T1000 (cell line): Measurements from ENCODE around the gene SNW1.
"Not testable (repeated sequence)": the region's sequence is repeated elsewhere in the genome, so short reads cannot be mapped to it uniquely, and the experiment has no call there.

ENCODE experiments used
- DNase-seq: peaks from one replicate; lab custom pipeline; 2025; ENCODE audit warnings: mixed read lengths; lab: John Stamatoyannopoulos, UW

The SNW1 gene

DNA sequence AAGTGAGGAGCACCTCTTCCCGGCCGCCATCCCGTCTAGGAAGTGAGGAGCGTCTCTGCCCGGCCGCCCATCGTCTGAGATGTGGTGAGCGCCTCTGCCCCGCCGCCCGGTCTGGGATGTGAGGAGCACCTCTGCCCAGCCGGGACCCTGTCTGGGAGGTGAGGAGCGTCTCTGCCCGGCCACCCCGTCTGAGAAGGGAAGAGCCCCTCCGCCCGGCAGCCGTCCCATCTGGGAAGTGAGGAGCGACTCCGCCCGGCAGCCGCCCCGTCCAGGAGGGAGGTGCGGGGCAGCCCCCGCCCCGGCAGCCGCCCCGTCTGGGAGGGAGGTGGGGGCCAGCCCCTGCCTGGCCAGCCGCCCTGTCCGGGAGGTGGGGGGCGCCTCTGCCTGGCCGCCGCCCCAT lies 13.5 kb downstream of the SNW1 start:
- not testable (repeated sequence) for DNase-seq

DNA sequence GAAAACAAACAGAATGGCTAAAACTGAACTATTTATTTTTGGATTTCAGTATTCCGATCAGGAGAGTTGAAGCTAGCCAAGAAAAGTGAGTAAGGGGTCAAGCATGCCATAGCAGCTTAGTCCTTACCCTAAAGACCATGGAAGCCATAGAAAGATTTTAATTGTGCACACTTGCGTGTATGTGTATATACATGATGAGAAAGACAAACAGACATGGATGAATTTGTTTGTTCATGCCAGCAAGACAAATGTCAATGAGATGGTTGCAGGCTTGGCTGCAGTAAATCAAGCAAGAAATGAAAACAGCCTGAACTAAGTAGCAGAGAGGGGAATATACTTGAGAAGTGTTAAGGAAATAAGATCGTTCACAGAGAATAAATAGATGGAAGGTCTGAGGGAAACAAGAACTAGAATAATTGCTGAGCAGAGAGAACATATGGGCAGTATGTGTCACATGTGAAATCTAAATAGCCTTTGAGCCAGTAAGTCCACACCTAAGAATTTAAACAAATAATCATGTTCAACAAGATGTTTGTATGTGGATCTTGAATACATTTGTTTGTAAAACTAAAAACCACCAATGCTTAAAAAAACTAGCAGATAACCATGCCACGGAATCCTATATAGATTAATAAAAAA lies 14.8 kb downstream of the SNW1 start:
- DNase-seq, result no peak

DNA sequence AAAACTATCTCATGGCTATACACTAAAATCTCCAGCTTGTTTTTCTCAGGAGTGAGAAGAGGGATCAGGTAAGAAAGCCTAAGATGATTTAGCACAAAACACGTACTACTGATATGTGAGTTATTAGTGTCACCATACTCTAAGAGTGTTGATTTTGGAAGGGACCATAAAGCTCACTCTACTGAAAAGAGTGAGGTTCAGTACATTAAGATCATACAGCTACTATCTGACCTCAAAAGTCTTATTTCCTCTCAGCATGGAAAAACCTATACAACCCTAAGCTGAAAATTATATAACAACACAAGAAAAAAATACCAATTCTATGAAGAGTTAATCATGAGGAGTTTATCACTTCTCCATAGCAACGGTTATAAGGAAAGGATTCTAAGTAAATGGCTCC lies 19.5 kb downstream of the SNW1 start:
- DNase-seq, result no peak

DNA sequence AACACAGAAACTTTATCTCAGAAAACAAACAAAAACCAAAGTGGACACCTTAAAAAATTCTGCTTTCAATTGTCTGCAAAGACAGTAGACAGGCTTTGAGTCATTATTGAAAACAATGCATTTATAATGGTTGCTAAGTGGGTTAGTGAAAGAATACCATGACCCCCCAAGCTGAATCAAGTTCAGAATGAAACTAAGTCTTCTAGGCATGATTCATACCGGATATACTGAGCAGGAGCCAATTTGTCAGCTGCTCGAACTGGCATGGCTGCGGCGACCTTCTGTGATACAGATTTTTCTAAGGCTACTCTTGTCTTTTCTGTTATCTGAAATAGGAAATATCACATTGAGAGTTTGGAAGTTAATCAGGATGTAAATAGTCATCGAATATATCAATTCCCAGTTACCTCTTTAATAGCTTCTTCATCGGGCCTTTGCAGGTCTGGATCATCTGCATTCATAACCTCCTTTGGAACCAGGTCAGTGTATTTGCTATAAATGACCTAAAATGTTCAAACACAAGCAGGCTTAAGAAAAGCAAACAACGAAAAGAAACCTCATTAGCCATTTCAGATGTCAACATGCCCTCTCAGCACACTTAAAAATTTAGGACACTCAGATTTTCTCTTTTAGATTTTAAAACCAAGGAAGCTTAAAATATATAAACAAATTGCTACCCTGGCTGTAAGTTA lies 22.3 kb downstream of the SNW1 start:
- no peak for DNase-seq

DNA sequence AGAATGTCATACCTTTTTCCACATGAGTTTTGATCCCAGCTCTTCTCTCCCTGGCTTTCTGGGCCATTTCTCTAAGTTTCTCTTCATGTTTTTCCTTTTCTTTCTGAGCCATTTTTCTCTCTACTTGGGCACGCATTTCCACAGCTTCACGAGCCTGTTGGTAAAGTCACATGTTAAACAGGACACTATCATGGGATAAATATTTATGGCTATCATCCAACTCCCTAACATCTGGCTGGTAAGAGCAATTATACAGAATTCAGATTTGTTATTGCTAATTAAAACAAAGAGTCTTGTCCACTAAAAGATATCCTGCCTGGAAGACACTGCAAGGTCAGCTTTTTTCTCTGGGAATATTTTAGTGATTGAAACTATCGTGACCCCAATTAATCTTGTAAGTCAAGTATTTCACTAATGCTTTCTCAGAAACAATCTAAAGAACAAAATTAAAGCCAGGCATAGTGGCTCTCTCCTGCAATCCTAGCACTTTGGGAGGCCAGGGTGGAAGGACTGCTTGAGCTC lies 29.9 kb downstream of the SNW1 start:
- no peak for DNase-seq

DNA sequence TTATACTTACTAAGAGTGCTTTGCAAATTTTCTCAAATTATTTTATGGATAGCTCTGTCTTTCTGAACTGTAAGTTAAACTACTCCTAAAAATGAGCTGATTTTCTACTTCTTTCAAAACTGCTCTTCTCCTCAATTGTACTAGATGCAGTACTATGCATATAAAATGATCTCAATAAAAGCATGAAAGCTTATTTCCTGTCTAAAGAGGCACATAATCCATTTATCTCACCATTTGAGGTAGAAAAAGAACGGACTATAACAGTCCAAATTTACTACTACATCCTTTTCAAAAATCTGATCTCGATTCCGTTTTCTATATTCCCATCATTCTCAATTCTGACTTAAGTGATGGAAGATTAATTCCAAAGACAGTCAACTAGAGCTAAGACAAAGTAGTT lies 38.7 kb downstream of the SNW1 start:
- no peak for DNase-seq

DNA sequence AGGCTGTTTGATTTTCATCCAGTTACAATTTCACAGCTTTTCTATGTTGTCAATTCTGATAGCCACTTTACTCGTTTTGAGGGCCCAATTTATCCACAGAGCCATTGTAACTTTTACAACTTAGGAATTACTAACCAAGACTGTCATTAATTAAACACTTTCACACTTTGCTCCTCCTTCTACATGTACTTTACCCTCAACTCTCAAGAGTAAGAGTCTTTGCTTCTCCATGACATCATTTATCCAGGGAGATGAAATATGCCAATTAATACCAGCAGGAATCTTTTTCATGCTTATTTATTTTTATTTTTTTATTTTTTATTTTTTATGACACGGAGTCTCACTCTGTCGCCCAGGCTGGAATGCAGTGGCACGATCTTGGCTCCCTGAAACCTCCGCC lies 39.5 kb downstream of the SNW1 start:
- no peak for DNase-seq

DNA sequence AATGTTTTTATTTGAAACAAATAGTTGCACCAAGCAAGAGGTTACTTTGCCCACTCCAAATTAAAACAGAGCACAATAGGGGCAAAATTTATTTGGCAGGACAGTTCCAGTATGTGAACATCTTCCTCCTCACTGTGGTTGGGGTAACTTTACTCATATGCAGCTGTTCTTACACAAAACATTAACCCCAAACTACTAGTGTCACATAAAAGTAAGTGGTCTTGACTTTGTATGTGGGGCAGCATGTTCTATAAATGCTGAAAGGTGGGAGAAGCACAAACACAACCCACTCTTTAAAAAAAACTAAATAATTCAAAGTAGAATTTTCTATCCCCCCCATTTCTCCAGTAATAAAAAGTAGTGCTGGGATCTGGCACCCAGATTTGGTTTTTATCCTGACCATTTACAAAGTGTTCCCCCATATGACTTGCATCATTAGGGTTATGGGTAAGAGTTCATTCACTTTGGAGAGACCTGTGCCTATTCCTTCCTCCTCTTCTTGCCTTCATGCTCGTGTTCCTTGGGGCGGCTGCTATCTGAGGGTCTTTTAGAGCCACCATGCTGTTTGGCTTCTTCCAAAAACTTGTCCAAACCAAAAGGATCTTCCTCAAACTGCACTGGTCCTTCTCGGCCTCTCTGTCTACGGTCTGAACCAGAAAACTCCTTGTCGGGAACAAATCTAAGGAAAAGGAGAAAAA lies 43.2 kb downstream of the SNW1 start:
- DNase-seq, result no peak

DNA sequence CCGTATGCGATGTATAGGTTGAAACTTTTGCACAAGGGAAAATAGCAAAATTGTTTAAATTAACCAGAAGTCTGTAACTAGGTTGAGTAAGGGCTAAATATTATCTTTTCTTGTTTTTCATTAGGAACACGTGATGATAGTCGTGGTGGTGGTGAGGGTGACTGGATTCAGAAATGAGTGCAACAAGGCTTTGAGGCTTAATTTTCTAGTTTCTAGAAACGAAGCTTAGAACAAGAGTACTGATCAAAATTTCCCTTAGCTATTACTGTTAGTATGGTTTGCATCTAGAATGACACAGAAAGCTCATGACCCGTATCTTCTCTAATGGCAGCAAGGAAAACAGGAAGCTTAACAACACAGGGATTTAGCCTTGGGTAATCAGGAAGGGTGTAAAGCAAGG lies 46.0 kb downstream of the SNW1 start:
- DNase-seq, result no peak

DNA sequence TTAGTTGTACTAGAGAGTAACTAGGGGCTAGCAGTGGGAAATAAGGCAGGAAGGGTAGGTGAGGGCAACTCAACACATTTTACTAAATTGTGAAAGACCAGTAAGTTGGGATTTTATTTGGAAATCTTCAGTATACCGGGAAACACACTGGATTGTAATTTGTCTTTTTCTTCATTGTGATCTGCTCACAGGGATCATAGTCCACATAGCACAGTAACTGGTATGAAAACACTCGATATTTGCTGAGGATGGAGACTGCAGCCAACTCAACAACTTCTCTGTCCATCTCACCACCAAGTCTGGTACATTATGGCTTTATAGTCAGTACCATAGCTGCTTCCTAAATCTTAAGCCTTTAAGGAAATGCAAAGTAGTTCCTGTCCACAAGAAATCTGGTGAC lies 50.6 kb downstream of the SNW1 start:
- DNase-seq, result no peak

DNA sequence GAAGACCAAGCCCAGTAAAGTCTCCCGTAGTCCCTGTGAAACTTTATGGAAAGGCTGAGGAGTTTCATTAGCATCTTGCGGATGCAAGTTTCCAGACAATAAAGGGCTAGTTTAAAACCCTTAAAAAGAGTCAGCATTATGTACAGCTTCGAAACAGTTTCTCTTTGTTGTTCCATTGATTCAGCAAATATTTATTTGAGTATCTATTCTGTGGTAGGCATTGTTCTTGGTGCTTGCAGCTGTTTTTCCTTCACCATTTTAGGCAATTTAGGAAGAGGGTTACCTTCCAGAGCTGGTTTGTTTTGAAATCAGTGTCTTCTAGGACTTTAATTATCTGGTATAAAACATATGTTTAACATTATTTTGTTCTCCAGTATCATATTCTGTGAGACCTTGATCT lies 51.5 kb downstream of the SNW1 start:
- no peak for DNase-seq

DNA sequence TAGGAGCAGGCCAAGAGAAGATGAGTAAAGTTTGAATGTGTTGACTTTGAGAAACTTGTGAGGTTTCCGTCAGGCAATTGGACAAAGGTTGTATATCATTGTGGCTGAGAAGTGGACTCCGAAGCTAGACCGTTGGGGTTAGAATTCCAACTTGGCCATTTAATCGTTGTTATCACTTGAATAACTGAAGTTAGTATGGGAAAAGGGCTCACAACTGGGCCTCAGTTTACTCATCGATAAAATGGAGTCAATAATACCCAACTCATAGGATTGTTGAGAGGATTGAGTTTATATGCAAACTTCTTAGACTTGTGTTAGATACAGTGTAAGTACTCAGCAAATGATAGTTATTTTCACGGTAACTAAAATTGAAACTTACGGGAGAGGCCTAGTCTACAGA lies 52.2 kb downstream of the SNW1 start:
- no peak for DNase-seq

DNA sequence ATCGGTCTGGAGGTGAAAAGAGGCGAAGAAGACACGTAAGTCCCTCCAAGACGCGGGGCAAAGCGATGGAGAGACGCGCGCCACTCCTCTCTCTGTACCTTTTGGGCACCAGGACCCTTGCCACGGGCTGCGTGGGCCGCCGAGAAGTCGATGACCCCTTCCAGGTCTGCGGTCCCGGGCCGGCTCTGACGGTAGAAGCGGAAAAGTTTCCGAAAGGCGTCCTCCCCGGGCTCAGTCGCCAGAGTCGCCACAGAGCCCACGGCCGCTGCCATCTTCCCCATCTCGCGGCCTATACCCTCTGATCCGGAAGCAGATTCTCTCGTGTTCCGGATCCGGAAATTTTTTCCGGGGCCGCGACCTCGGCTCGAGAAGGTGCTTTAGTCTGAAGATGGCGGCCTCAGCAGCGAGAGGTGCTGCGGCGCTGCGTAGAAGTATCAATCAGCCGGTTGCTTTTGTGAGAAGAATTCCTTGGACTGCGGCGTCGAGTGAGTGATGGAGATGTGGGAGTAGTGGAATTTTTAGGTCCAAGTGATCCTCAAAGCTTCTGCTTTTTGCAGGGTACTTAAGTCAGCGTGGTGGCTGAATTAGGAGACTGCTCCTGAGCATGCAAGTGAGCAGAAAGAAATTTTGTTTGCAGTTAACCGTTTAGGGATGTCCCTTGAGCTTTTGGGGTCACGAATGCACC lies 53.1 kb downstream of the SNW1 start, which contains the start of the genes ALKBH1 and SLIRP:
TSS of gene ALKBH1 (minus strand) at position 300 of the 685 bp plus-strand sequence. CDS start at position 281, 19 bp downstream.
TSS of gene SLIRP (plus strand) at position 380 of the 685 bp plus-strand sequence. CDS start at position 389, 9 bp downstream.
- peak; percentile 63 for DNase-seq

DNA sequence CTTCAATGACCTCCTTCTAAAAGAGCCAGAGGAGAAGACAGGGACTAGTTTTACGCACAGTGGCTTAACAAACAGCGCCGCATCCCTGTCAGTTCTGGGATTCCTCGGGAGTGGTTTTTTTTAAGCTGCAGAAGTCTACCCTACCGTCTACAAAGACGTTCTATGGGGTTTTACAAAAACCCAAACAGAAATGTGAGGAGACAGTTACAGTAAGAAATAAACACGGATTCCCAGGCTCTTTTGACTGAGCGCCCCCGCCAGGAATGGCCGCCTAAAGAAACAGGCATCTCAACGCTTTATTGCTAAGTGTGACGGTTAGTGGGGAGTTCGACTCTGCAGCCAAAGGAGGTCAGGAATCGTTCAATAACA lies 53.6 kb downstream of the SNW1 start:
- no peak for DNase-seq

DNA sequence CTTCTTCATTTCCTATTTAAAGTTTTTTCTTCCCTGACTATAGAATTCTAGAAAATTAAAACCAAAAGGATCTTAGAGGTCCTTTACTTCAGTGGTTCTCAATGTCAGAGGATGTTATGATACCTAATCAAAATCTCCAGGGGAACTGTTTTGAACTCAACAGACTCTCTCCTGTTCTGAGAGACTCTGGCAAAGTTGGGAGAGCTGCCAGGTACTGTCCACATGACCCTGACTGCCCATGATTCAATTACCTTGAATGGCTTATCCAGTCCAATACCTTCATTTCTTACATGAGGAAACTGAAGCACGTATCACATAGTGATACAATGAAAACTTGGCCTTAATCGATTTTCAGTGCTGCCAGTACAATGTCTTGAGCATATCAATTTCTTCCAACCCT lies 69.7 kb downstream of the SNW1 start:
- no peak for DNase-seq

DNA sequence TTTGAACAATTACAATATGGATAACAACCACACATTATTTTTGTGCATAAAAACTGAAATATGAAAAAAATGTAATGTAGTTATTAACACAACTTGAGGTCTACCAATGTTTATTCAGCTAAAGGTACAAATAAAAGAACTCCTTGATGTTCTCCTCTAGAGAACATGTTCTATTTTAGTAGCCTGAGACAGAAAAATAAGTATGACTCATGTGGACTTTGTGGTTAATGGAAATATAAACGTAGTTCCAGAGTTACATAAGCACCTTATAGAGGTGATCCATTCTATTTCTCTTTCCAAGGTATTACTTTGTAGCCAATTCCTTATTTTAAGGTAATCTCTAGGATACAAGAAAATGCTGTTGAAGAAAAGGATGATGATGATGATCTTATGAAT lies 78.8 kb downstream of the SNW1 start:
- no peak for DNase-seq

DNA sequence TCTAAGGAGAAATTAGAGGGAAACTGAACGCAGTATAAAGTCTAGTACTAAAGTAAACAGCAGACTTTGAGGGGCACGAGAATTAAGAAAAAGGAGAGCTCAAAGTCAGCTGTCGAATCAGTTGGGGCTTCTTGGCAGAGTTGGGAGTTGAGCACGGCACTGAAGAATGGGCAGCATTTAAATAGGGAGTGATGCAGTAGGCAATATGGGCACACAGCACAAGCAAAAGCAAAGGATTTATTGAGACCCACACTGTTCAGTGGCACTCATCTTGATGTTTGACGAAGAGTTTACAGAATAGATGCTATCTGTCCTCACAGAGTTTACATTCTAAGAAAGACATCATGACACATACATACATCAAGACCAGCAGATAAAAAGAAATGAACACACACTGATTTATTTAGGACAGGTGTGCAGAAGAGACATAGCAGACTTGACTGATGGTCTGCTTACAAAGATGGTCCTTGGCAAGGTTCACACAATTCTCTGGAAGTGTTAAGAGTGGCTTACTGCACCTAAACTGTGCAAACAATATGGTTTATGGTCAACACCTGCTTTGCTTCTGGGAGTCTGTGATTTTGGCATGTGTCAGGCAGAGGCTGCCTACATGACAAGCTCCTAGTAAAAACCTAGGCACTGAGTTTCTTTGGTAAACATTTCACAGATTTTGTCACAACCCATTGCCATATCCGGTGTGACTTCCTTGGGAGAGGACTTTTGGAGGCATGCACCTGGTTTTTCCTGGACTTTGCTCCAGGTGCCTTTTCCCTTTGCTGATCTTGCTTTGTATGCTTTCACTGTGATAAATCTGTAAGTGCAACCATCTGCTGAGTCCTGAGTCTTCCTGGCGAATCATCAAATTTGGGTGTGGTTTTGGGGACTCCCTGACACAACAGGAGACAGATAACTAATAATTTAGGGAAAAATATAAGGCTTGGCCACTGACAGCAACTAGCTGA lies 79.5 kb downstream of the SNW1 start:
- DNase-seq, result no peak

DNA sequence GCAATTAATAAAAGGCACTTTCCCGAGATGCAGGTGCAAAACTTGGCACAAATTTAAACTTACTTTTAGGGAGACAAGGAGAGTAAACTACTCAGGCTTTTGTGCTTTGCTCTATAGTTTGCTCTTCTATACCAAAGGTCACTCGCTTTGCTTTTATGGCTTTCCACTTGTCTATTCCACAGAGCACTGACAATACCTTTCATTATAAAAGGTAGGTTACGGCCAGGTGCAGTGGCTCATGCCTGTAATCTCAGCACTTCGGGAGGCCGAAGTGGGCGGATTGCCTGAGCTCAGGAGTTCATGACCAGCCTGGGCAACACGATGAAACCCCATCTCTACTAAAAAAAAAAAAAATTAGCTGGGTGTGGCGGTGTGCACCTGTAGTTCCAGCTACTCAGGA lies 86.0 kb downstream of the SNW1 start:
- DNase-seq, result no peak

DNA sequence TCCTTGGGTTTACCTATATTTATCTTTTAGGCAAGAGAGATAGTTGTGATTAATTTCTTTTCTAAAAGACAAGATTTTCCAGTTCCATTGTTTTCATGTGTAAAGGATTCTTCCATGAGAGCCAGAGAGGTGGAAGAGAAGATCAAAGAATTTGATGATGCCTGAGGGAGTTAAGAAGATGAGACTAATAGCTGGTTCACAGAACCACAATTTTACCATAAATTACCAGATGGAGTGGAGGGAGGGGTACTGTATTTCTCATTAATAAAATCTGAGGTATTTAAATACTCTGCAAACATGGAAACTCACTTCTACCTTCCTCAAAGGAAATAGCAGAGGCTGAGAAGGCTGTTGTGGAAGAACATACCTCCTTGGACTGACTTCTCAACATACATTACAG lies 87.8 kb downstream of the SNW1 start:
- DNase-seq, result no peak
